AG10803 (cell line): ENCODE data around the gene POLR3B.

Experiments
- DNase-seq: peaks from one replicate; pipeline ENCODE4 v3.0.0; 2010; ENCODE audit warnings: low read depth
- H3K4me3 ChIP-seq: 2 replicates; pipeline ENCODE4 v1.5.1; 2011; ENCODE audit warnings: mild to moderate bottlenecking, low read length, control low read depth
- CTCF ChIP-seq: conservative IDR thresholded peaks from 2 replicates; pipeline ENCODE4 v1.5.1; 2011; ENCODE audit warnings: mild to moderate bottlenecking, low read length, control low read depth, inconsistent platforms

POLR3B gene

GRCh38 chr12:106315523-106315922 is 42.0 kb upstream of the POLR3B start:
- DNase-seq, result no peak
- no peak for TF ChIP-seq CTCF

GRCh38 chr12:106317406-106318082 is 40.0 kb upstream of the POLR3B start:
- H3K4me3 ChIP-seq, result no peak overlapping the region
- TF ChIP-seq CTCF, result no peak
- DNase-seq, result no peak

More at GRCh38 chr12:106315523-106315922, 42.0 kb upstream of the POLR3B start:
- H3K4me3 ChIP-seq, result no peak overlapping the region

GRCh38 chr12:106321139-106321850 is 36.3 kb upstream of the POLR3B start:
- no peak for TF ChIP-seq CTCF
- H3K4me3 ChIP-seq, result no peak overlapping the region
- DNase-seq, result no peak

GRCh38 chr12:106323537-106323936 is 34.0 kb upstream of the POLR3B start:
- DNase-seq, result no peak
- TF ChIP-seq CTCF, result no peak
- no peak overlapping the region for H3K4me3 ChIP-seq

- no peak for TF ChIP-seq CTCF
- no peak overlapping the region for H3K4me3 ChIP-seq
- DNase-seq, result no peak
Measured at GRCh38 chr12:106327309-106327869, 30.2 kb upstream of the POLR3B start.

- no peak for DNase-seq
- no peak for TF ChIP-seq CTCF
- no peak overlapping the region for H3K4me3 ChIP-seq
Measured at GRCh38 chr12:106328735-106329134, 28.8 kb upstream of the POLR3B start.
